ENCODE results near the gene TLR6. TPM values are rescaled to one million over a fixed set of nuclear protein-coding genes. Genes with fewer than 3 reads are reported as not detected.

The TLR6 gene
- total RNA-seq, 1 experiment from 2014 or later, result 0.11 TPM

- TF ChIP-seq EMX1 (CRISPR knock-in tag; IDR thresholded peaks at IDR 0.05) (no peak), E2F1 (CRISPR knock-in tag; IDR thresholded peaks at IDR 0.05) (no peak), ATF2 (CRISPR knock-in tag; IDR thresholded peaks at IDR 0.05; ENCODE audit: borderline replicate concordance, low read depth) (no peak), SOX15 (CRISPR knock-in tag; IDR thresholded peaks at IDR 0.05) (no peak), ZNF425 (CRISPR knock-in tag; conservative IDR thresholded peaks at IDR 0.05) (no peak), GRHL2 (CRISPR knock-in tag; IDR thresholded peaks at IDR 0.05; ENCODE audit: insufficient replicate concordance, severe bottlenecking) (no peak), ZMAT4 (CRISPR knock-in tag; IDR thresholded peaks at IDR 0.05) (no peak), RELA (CRISPR knock-in tag; IDR thresholded peaks at IDR 0.05; ENCODE audit: borderline replicate concordance) (no peak)
- H3K4me3 Mint-ChIP-seq, result no peak overlapping the region
- DNase-seq (ENCODE audit: low spot score), result no peak
- H3K4me1 Mint-ChIP-seq, result no peaks in the 10 kb centered on the region
- ATAC-seq, result no peak
- peaks cover 2% of the 10 kb centered on the region; the same call in 1 of the 2 replicates for H3K27me3 Mint-ChIP-seq (ENCODE audit: low read depth)
- ChIA-PET POLR2A (no interaction called here), CTCF (interaction anchor here (0.8 to 5.7 kb wide), 9 partner anchors 9 to 627 kb away, joined by 3 to 65 read pairs (median 3); no protein-coding TSS in a partner anchor)
- H3K9me3 Mint-ChIP-seq, result peaks cover 5% of the 10 kb centered on the region
- H3K27ac Mint-ChIP-seq, result no peak overlapping the region
- no peaks in the 10 kb centered on the region for H3K36me3 Mint-ChIP-seq
These were observed 74.8 kb downstream of the TLR6 start for GRCh38 chr4:38781854-38782261.

- H3K4me1 Mint-ChIP-seq, result no peaks in the 10 kb centered on the region
- no peaks in the 10 kb centered on the region for H3K36me3 Mint-ChIP-seq
- DNase-seq (ENCODE audit: low spot score) (no peak), ATAC-seq (no peak)
- CTCF ChIA-PET, result interaction anchor here (1.4 to 5.7 kb wide), 3 partner anchors 16 to 23 kb away, joined by 3 to 65 read pairs (median 13); no protein-coding TSS in a partner anchor
- H3K4me3 Mint-ChIP-seq, result no peak overlapping the region
- POLR2A ChIA-PET, result no interaction called here
- peaks cover 10% of the 10 kb centered on the region for H3K9me3 Mint-ChIP-seq
- TF ChIP-seq CTCF (IDR thresholded peaks at IDR 0.05), result no peak
- TF ChIP-seq E2F4 (CRISPR knock-in tag; IDR thresholded peaks at IDR 0.05; ENCODE audit: borderline replicate concordance, low read depth), result no peak
- TF ChIP-seq USF2 (CRISPR knock-in tag; IDR thresholded peaks at IDR 0.05), result no peak
- no peak for TF ChIP-seq ZNF138 (CRISPR knock-in tag; conservative IDR thresholded peaks at IDR 0.05)
- TF ChIP-seq ETV6 (CRISPR knock-in tag; IDR thresholded peaks at IDR 0.05), result no peak
- H3K27ac Mint-ChIP-seq, result no peak overlapping the region
- H3K27me3 Mint-ChIP-seq (ENCODE audit: low read depth), result peaks cover 2% of the 10 kb centered on the region; the same call in 1 of the 2 replicates
These were observed 75.7 kb downstream of the TLR6 start for GRCh38 chr4:38780833-38781484.
